Right lobe of liver (tissue), 6 donors: ENCODE measurements around the gene EPHA10. TPM values are rescaled to one million over a fixed set of nuclear protein-coding genes. Genes with fewer than 3 reads are reported as not detected.
A peak's percentile ranks its signal among the peaks of the same experiment; 100 is the strongest.

Experiments
- ATAC-seq, 4 donors: fragments of 200-7000 bp; cut with Tn5 transposase; one replicate each; pipeline ENCODE4 v1.9.1; 2020; ENCODE audit warnings: mild to moderate bottlenecking in 4 of 4, moderate library complexity in 4 of 4
- DNase-seq, 3 donors: peaks; one replicate each; pipeline ENCODE4 v3.0.0-alpha.2; 2020
- H3K27ac ChIP-seq, 3 donors: fragments of 200-600 bp; one replicate each; pipeline ENCODE4 v1.8.0; 2022
- H3K27me3 ChIP-seq, 2 donors: fragments of 200-600 bp; one replicate each; pipeline ENCODE4 v1.8.0; 2022
- H3K36me3 ChIP-seq, 4 donors: fragments of 200-600 bp; sonication (generic) in 1 of 4; one replicate each; pipeline versions ENCODE4 v1.5.1 to v1.8.0; 2017 to 2022; ENCODE audit warnings: control low read depth in 1 of 4
- H3K4me1 ChIP-seq, 4 donors: fragments of 200-600 bp; sonication (generic) in 1 of 4; one replicate each; pipeline versions ENCODE4 v1.5.1 to v1.8.0; 2017 to 2022; ENCODE audit warnings: control low read depth in 1 of 4
- H3K4me3 ChIP-seq, 3 donors: fragments of 200-600 bp; one replicate each; pipeline ENCODE4 v1.8.0; 2022
- H3K9me3 ChIP-seq, 4 donors: fragments of 200-600 bp; sonication (generic) in 1 of 4; one replicate each; pipeline versions ENCODE4 v1.5.1 to v1.8.0; 2017 to 2022; ENCODE audit warnings: control low read depth in 1 of 4
- POLR2A ChIP-seq: fragments of 450-650 bp; IDR thresholded peaks from one replicate; pipeline ENCODE4 v1.6.1; 2017; ENCODE audit warnings: antibody characterized with exemption, mild to moderate bottlenecking
- WGBS: methylation state at CpG from one replicate; pipeline ENCODE4 v1.1.6; 2018; ENCODE audit warnings: low coverage, low lambda C conversion rate; ENCODE audit not compliant: insufficient coverage; ENCODE audit errors: missing lambda C conversion rate; 5-methylcytosine and 5-hydroxymethylcytosine counted together
- intact Hi-C, 2 donors: fragments of 100-400 bp; cut with DNase I; formaldehyde crosslinking; loops; one replicate each; pipeline versions ENCODE4 v1.11.2 to v1.14.1; 2022
- total RNA-seq, 6 experiments: library from RNA; depleted of rRNA in 2 of 6; stranded (reverse); fragments of >200 nt in 2 of 6; fragmentation: NEBNext Ultra II Directional in 3 of 6; extraction: Animal tissue kit (Norgen Biotek cat#: 25700) in 3 of 6; gene quantifications; one replicate each; pipeline versions ENCODE4 v1.1.0 to v1.2.4, GENCODE V29; 2016 to 2023
- TF ChIP-seq, protein P1 (sequence below), 4 donors: fragments of 200-600 bp in 3 of 4; fragments of 450-650 bp in 1 of 4; IDR thresholded peaks; one replicate each; pipeline versions ENCODE4 v1.5.1 to v1.8.0; 2016 to 2022; ENCODE audit warnings: antibody characterized with exemption in 4 of 4, mild to moderate bottlenecking in 2 of 4
- donor health status: DM: no; HTN: yes; CAD: no.
- donor health status: DM: no; HTN: no; CAD: no.
- donor health status: DM: no; HTN: no; CAD: no.
- donor health status: DM: no; HTN: yes; CAD: no.
- donor health status: DM: no; HTN: yes; CAD: no.

EPHA10 gene
- total RNA-seq, 6 experiments from 2014 or later: 0.07 to 0.16 TPM; not detected in 4

DNA sequence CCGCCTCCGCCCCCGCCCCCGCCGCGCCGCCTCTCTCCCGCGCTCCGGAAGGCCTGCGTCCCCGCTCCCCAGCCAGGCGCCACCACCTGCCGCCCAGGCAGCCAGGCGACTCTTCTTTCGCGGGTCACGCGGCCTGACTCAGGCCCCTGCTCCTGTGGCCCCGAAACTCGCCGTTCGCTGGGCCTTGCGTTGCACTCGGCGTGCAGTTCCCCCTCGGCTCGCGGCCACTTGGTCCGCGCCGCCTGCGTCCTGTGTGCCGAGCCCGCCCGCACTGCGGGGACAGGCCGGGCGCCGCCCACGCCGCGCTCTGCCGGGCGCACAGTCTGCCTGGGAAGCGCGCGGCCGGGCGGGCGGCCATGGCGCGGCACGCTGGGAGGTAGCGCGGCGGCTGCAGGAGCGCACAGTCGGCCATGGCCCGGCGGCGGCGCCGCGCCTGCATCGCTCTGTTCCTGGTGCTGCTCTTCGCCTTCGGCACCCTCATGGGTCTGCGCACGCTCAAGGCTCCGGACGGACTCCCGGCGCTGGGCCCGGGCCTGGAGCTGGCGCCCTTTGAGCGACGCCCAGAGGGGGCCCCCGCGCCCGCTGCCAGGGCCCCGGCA, 29.0 kb upstream of the EPHA10 start, which contains the start of gene MANEAL:
Gene MANEAL (plus strand): TSS at position 75 of the 599 bp plus-strand sequence. CDS start 336 bp downstream, at position 411.
- Histone ChIP-seq H3K36me3 (no peaks in the 10 kb centered on the region), H3K9me3 (no peaks in the 10 kb centered on the region), H3K27ac (no peak within 1 kb of the TSS), H3K4me3 (peak within 1 kb of the TSS; percentile 35 to 61 (median 53)), H3K27me3 (no peaks in the 10 kb centered on the region), H3K4me1 (peaks cover 0 to 10% (median 0%) of the 10 kb centered on the region in 4 donors)
- TF ChIP-seq, protein P1, sequence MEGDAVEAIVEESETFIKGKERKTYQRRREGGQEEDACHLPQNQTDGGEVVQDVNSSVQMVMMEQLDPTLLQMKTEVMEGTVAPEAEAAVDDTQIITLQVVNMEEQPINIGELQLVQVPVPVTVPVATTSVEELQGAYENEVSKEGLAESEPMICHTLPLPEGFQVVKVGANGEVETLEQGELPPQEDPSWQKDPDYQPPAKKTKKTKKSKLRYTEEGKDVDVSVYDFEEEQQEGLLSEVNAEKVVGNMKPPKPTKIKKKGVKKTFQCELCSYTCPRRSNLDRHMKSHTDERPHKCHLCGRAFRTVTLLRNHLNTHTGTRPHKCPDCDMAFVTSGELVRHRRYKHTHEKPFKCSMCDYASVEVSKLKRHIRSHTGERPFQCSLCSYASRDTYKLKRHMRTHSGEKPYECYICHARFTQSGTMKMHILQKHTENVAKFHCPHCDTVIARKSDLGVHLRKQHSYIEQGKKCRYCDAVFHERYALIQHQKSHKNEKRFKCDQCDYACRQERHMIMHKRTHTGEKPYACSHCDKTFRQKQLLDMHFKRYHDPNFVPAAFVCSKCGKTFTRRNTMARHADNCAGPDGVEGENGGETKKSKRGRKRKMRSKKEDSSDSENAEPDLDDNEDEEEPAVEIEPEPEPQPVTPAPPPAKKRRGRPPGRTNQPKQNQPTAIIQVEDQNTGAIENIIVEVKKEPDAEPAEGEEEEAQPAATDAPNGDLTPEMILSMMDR (IDR thresholded peaks at IDR 0.05): no peak
- TF ChIP-seq POLR2A: peak; percentile 30
- intact Hi-C loops: no loop called here
- peak in 2 of 3 donors; percentile 50 to 55 for DNase-seq
- no CpG with 5 or more reads among the region's 82 CpGs for WGBS
- ATAC-seq: peak; percentile 81 to 88 (median 83)

GRCh38 chr1:37792943-37793686, 28.2 kb upstream of the EPHA10 start:
- H3K9me3 ChIP-seq: no peaks in the 10 kb centered on the region
- H3K36me3 ChIP-seq: no peaks in the 10 kb centered on the region
- peak overlapping the region; percentile 35 to 61 (median 53) for H3K4me3 ChIP-seq
- no peak overlapping the region for H3K27ac ChIP-seq
- intact Hi-C loops: no loop called here
- TF ChIP-seq, protein P1 (IDR thresholded peaks at IDR 0.05): no peak
- no peak for TF ChIP-seq POLR2A
- WGBS: 24% methylated on average over 13 of the region's 36 CpGs
- ATAC-seq (peak in 2 of 4 donors; percentile 5 to 6), DNase-seq (no peak)
- H3K27me3 ChIP-seq: no peaks in the 10 kb centered on the region
- peaks cover 0 to 10% (median 0%) of the 10 kb centered on the region in 4 donors for H3K4me1 ChIP-seq

DNA sequence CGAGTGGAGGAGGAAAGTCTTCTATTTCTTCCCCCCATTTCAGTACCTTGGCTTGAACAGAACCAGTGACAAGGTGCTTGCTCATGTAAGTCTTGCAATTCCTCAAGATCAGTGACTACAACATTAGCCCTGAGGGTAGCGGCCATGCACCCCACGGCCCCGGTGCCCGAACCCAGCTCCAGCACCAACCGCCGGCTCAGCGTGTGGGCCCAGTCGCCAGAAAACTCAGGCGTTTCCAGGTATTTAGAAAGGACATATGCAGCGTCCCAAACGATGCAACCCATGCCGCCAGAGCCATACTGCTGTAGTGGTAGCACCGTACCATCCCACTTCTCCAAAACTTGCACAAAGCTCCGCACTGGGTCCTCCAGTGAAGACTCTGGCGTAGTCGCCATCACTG, 17.6 kb upstream of the EPHA10 start:
- Histone ChIP-seq H3K9me3 (no peaks in the 10 kb centered on the region), H3K4me1 (no peaks in the 10 kb centered on the region), H3K27ac (no peak overlapping the region), H3K4me3 (no peak overlapping the region), H3K27me3 (no peaks in the 10 kb centered on the region), H3K36me3 (no peaks in the 10 kb centered on the region)
- intact Hi-C loops: no loop called here
- DNase-seq (no peak), ATAC-seq (no peak)
- TF ChIP-seq POLR2A: no peak
- TF ChIP-seq, protein P1 (IDR thresholded peaks at IDR 0.05): no peak
- WGBS: 50% methylated on average over 1 of the region's 17 CpGs

- DNase-seq: no peak
- no peaks in the 10 kb centered on the region for H3K4me1 ChIP-seq
- no peak for TF ChIP-seq POLR2A
- TF ChIP-seq, protein P1 (IDR thresholded peaks at IDR 0.05): no peak
- no peaks in the 10 kb centered on the region for H3K27me3 ChIP-seq
- no peak overlapping the region for H3K4me3 ChIP-seq
- WGBS: 100% methylated on average over 1 of the region's 3 CpGs
- intact Hi-C loops: no loop called here
- no peaks in the 10 kb centered on the region for H3K36me3 ChIP-seq
- H3K27ac ChIP-seq: no peak overlapping the region
- no peak for ATAC-seq
- no peaks in the 10 kb centered on the region for H3K9me3 ChIP-seq
Measured at GRCh38 chr1:37778654-37779053, 13.7 kb upstream of the EPHA10 start.
